Naive B cell (primary cell): ENCODE results near the gene ANKLE1. TPM values are rescaled to one million over a fixed set of nuclear protein-coding genes. Genes with fewer than 3 reads are reported as not detected.

Experiments used
- ATAC-seq, 2 donors: fragments of 150-1000 bp; cut with Tn5 transposase; 2 replicates each; pipeline ENCODE4 v1.10.0; 2021; ENCODE audit warnings: low read depth in 2 of 2, mild to moderate bottlenecking in 2 of 2, moderate library complexity in 2 of 2
- DNase-seq: peaks from one replicate; pipeline ENCODE4 v3.0.0; 2022
- H3K27ac Mint-ChIP-seq, 6 donors: one replicate each; pipeline ENCODE4 v1.8.0; 2020 to 2022; ENCODE audit warnings: mild to moderate bottlenecking in 6 of 6, mixed read lengths in 6 of 6, moderate library complexity in 5 of 6, inconsistent platforms in 2 of 6
- H3K27me3 Mint-ChIP-seq, 3 donors: one replicate each; pipeline ENCODE4 v1.8.0; 2021 to 2022; ENCODE audit warnings: mixed read lengths in 3 of 3, mild to moderate bottlenecking in 1 of 3
- H3K36me3 Mint-ChIP-seq, 2 donors: one replicate each; pipeline ENCODE4 v1.8.0; 2020 to 2022; ENCODE audit warnings: mixed read lengths in 2 of 2, inconsistent platforms in 1 of 2, mild to moderate bottlenecking in 1 of 2
- H3K4me1 Mint-ChIP-seq, 3 donors: one replicate each; pipeline ENCODE4 v1.8.0; 2020 to 2022; ENCODE audit warnings: mixed read lengths in 3 of 3, inconsistent platforms in 1 of 3, mild to moderate bottlenecking in 1 of 3, moderate library complexity in 1 of 3
- H3K4me3 Mint-ChIP-seq, 8 donors: one replicate each; pipeline ENCODE4 v1.8.0; 2020 to 2022; ENCODE audit warnings: mild to moderate bottlenecking in 8 of 8, mixed read lengths in 8 of 8, moderate library complexity in 8 of 8, inconsistent platforms in 2 of 8
- H3K9me3 Mint-ChIP-seq, 7 donors: one replicate each; pipeline ENCODE4 v1.8.0; 2020 to 2022; ENCODE audit warnings: mixed read lengths in 7 of 7, mild to moderate bottlenecking in 5 of 7, inconsistent platforms in 2 of 7, moderate library complexity in 1 of 7
- polyA plus RNA-seq, 6 donors: library from polyadenylated mRNA; unstranded; fragments of 300-500 nt; fragmentation: Illumina TruSeq; gene quantifications; one replicate each; pipeline ENCODE4 v1.2.3, GENCODE V29; 2021; ENCODE audit warnings: low read depth in 6 of 6

Gene ANKLE1
- polyA plus RNA-seq, 6 donors from 2014 or later = 1.6 to 3.1 (median 1.9) TPM; not detected in 1

GRCh38 chr19:17242431-17243208, 39.1 kb upstream of the ANKLE1 start:
- Mint-ChIP-seq H3K36me3 (no peaks in the 10 kb centered on the region), H3K4me3 (peak overlapping the region in 5 of 8 donors; percentile 4 to 82 (median 47)), H3K9me3 (no peaks in the 10 kb centered on the region), H3K4me1 (peaks cover 16 to 32% (median 21%) of the 10 kb centered on the region in 3 donors), H3K27ac (peak overlapping the region in 3 of 6 donors; percentile 51 to 75 (median 62)), H3K27me3 (no peaks in the 10 kb centered on the region)
- DNase-seq = no peak
- no peak for ATAC-seq

DNA sequence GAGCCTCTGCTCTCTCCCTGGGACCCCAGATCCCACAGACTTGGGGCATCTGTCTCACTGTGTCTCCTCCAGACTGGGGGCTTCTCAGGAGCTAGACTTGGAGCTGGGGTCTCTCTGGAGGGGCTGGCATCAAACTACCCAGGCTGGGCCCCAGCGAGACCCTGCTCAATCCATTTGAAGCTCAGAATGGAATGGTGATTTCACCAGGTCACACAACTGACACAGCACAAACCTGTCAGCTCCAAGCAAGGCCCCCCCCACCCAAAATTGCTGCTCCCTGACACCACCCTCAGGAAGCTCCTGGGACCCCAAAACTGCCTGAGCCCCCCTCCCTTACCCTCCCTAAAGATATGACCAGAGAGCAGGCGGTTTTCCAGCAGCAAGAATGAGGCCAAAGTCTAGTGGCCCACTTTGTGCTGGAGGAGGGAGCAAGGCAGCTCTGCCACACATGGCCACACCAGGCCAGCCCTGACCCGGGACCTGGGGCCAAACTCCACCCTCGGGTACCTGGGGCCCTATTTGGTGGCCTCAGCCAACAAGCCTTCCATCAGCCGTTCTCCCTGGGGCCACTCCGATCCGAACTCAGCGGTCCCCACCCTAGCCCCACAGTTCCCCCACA, 38.4 kb upstream of the ANKLE1 start:
- Mint-ChIP-seq H3K4me3 (peak overlapping the region in 6 of 8 donors; percentile 5 to 82 (median 64)), H3K36me3 (no peaks in the 10 kb centered on the region), H3K27me3 (no peaks in the 10 kb centered on the region), H3K27ac (peak overlapping the region in 5 of 6 donors; percentile 20 to 75 (median 51)), H3K9me3 (no peaks in the 10 kb centered on the region), H3K4me1 (peaks cover 16 to 32% (median 21%) of the 10 kb centered on the region in 3 donors)
- no peak for DNase-seq
- ATAC-seq = no peak

DNA sequence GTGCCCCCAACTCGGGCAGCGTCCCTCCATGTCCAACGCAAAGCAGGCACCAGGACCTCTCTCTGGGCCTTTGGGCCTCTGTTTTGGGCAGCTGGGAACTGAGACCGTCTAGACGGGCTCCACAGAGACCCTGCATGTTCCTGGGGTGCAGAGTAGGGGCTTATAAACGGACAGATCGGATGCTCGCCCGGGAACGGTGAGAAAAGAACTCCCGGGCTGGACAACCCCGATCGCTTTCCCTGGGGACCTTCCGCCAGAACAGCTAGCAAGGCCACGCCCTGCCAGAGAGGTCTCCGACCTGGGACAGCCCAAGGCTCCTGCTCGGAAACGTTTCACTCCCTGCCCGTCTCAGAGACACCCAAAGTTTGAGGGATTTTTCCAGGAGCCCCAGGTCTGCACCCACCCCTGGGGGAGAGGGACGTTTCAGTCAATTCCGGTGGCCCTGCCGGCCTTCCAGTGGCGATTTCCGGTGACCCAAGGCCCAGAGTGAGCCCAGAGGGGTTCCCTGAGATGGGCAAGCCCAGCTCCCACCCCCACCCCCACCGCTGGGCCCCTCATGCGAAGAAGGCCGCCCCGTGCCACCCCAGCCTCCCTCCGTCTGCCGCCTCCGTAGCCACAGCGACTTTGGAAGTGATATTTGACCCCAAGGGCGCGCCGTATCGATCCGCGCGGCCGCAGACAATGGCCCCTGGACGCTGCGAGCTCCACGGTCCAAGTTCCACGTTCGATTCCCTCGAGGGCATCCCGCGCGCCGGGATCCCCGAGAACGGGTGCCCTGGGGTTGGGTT, 37.7 kb upstream of the ANKLE1 start:
- Mint-ChIP-seq H3K4me1 (peaks cover 16 to 32% (median 21%) of the 10 kb centered on the region in 3 donors), H3K36me3 (no peaks in the 10 kb centered on the region), H3K9me3 (no peaks in the 10 kb centered on the region), H3K27me3 (no peaks in the 10 kb centered on the region), H3K27ac (peak overlapping the region in 4 of 6 donors; percentile 20 to 74 (median 49)), H3K4me3 (peak overlapping the region; percentile 44 to 80 (median 68))
- ATAC-seq (no peak), DNase-seq (no peak)

DNA sequence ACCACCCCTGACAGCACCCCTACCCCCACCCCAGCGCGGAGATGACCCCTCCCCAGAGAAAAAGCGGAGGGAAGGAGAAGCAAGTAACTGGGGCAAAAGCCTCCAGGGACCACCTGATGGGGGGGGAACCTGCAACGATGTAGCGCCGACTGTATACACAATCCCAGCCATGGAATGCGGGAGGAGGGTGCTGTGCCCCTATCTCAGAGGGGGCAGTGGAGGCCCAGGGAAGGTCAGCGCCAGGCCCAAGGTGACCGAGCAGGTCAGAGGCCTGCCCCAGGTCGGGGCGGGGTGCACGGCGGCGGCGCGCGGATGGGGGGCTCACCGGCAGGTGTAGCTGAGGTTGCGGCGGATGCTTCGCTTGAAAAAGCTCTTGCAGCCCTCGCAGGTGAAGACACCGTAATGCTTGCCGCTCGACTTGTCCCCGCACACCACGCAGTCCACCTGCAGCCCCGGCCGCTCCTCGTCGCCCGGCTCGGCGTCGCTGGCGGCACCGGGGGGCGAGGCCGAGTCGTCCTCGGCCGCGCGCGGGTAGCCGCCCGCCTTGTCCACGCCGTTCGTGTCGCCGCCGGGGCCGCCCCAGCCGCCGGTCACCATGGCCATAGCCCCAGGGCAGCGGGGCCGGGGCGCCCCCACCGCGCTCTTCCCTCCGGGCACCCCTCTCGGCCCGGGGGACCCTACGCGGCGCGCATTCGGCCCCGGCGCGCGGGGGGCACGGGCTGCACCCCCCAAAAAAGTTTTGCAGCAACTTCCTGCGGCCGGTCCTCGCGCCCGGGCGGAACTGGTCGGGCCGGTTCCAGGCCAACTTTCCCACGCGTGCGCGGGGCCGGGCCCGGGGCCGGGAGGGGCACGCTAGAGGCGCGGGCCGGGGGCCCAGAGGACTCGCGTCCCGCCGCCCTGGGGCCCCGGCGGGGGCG, 36.8 kb upstream of the ANKLE1 start:
- H3K4me3 Mint-ChIP-seq = peak overlapping the region; percentile 37 to 80 (median 68)
- no peaks in the 10 kb centered on the region for H3K27me3 Mint-ChIP-seq
- peak overlapping the region in 3 of 6 donors; percentile 44 to 74 (median 54) for H3K27ac Mint-ChIP-seq
- H3K36me3 Mint-ChIP-seq = no peaks in the 10 kb centered on the region
- no peaks in the 10 kb centered on the region for H3K9me3 Mint-ChIP-seq
- peak in 1 of 2 donors; percentile 3 for ATAC-seq
- no peak for DNase-seq
- peaks cover 16 to 32% (median 23%) of the 10 kb centered on the region in 3 donors for H3K4me1 Mint-ChIP-seq

DNA sequence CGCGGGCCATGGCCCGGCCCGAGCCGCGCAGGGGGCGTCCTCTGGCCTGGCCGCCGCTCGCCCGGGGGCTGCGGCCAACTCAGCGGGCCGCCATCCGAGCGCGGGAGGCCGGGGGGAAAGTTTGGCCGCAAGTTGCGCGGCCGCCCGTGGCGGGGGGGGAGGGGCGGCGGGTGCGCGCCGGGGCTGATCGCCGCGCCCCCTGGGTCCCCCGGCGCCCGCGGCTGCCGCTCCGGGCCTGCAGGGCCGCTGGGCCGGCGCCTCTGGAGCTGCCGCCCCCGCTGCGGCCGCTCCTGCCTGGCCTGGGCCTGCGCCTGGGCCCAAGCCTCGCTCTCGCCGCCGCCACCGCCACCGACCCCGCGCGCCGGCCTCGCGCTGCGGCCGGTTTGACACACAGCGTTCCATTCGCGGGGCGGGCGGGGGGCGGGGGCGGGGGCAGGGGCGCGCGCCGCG, 36.1 kb upstream of the ANKLE1 start, which contains the start of gene NR2F6:
TSS of gene NR2F6 (minus strand) at position 385 of the 450 bp plus-strand sequence. CDS start 699 bp downstream, outside the sequence.
- Mint-ChIP-seq H3K4me3 (peak within 1 kb of the TSS; percentile 81 to 98 (median 95)), H3K4me1 (peaks cover 16 to 32% (median 27%) of the 10 kb centered on the region in 3 donors), H3K27ac (peak within 1 kb of the TSS; percentile 63 to 98 (median 92)), H3K9me3 (no peaks in the 10 kb centered on the region), H3K27me3 (no peaks in the 10 kb centered on the region), H3K36me3 (no peaks in the 10 kb centered on the region)
- no peak for DNase-seq
- peak; percentile 24 to 25 for ATAC-seq

- ATAC-seq (no peak), DNase-seq (no peak)
- H3K36me3 Mint-ChIP-seq = no peaks in the 10 kb centered on the region
- no peaks in the 10 kb centered on the region for H3K9me3 Mint-ChIP-seq
- peaks cover 16 to 29% (median 27%) of the 10 kb centered on the region in 3 donors for H3K4me1 Mint-ChIP-seq
- peak overlapping the region; percentile 81 to 98 (median 95) for H3K4me3 Mint-ChIP-seq
- H3K27me3 Mint-ChIP-seq = no peaks in the 10 kb centered on the region
- peak overlapping the region in 2 of 6 donors; percentile 92 to 98 for H3K27ac Mint-ChIP-seq
These were observed 34.8 kb upstream of the ANKLE1 start for GRCh38 chr19:17246681-17247425.

- no peak for ATAC-seq
- no peaks in the 10 kb centered on the region for H3K36me3 Mint-ChIP-seq
- H3K9me3 Mint-ChIP-seq = no peaks in the 10 kb centered on the region
- H3K27ac Mint-ChIP-seq = peak overlapping the region in 1 of 6 donors; percentile 26
- H3K4me3 Mint-ChIP-seq = peak overlapping the region in 5 of 8 donors; percentile 33 to 75 (median 54)
- DNase-seq = no peak
- H3K4me1 Mint-ChIP-seq = peaks cover 10 to 21% (median 19%) of the 10 kb centered on the region in 3 donors
- H3K27me3 Mint-ChIP-seq = no peaks in the 10 kb centered on the region
These were observed 33.5 kb upstream of the ANKLE1 start for GRCh38 chr19:17248011-17248776.

DNA sequence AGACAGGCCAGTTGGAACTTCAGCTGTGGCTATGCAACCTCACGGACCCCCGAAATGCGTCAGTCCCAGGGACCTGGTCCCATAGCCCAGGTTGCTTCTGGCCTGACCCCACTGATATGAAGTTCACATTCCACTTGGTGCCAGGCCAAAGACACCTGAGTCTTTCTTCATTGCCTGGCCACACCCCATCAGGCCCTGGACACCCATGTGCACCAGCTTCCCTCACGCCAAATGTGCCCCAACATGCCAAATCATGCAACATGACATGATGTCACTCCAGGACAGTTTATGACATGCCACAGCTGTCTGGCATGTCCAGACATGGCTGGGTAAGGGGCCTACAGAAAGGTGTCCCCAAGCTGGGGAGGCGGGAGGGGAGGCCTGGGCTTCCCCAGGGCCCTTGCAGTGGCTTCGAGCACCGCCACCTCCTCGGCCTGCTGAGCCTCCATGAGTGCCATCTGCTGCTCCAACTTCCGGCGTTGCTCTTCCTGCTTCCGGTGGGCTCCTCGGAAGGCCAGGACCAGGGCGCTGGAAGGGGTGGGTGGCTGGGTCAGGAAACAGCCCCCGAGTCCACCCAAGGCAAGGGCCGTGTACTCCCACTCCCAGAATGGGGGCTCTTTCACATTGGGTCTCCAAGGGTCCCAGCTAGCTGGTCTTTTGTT, 31.7 kb upstream of the ANKLE1 start:
- H3K27ac Mint-ChIP-seq = no peak overlapping the region
- H3K36me3 Mint-ChIP-seq = no peaks in the 10 kb centered on the region
- H3K4me3 Mint-ChIP-seq = no peak overlapping the region
- DNase-seq = no peak
- H3K4me1 Mint-ChIP-seq = peaks cover 10 to 20% (median 10%) of the 10 kb centered on the region in 3 donors
- H3K27me3 Mint-ChIP-seq = no peaks in the 10 kb centered on the region
- H3K9me3 Mint-ChIP-seq = no peaks in the 10 kb centered on the region
- ATAC-seq = no peak

GRCh38 chr19:17254636-17255035, 27.1 kb upstream of the ANKLE1 start:
- Mint-ChIP-seq H3K27ac (no peak overlapping the region), H3K4me1 (peaks cover 0 to 6% (median 0%) of the 10 kb centered on the region in 3 donors), H3K27me3 (no peaks in the 10 kb centered on the region), H3K9me3 (peaks cover 0 to 8% (median 3%) of the 10 kb centered on the region in 7 donors), H3K36me3 (no peaks in the 10 kb centered on the region), H3K4me3 (no peak overlapping the region)
- ATAC-seq (no peak), DNase-seq (no peak)

- H3K27me3 Mint-ChIP-seq = no peaks in the 10 kb centered on the region
- H3K4me3 Mint-ChIP-seq = no peak overlapping the region
- H3K36me3 Mint-ChIP-seq = no peaks in the 10 kb centered on the region
- DNase-seq = no peak
- H3K27ac Mint-ChIP-seq = no peak overlapping the region
- ATAC-seq = no peak
- peaks cover 0 to 10% (median 5%) of the 10 kb centered on the region in 7 donors for H3K9me3 Mint-ChIP-seq
- H3K4me1 Mint-ChIP-seq = peaks cover 0 to under 1% (median 0%) of the 10 kb centered on the region in 3 donors
These were observed 26.5 kb upstream of the ANKLE1 start for GRCh38 chr19:17255150-17255621.

DNA sequence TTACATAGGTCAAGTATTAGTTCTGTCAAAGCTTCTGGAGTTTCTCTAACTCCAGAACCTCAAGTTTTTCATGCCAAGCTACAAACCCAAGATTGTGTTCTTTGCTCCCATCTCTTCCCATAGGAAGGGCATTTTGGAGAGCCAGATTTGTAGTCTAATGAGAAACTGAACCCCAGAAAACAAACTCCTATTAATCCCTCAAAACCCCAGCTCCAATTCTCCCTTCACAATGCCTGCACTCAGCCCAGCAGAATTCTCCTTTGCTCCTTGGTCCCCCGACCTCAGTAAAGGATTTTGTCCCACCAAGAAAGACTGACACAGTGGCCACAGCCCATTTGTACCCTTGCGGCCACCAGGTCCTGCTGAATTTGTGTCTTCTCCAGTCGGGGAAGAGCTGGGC, 25.6 kb upstream of the ANKLE1 start:
- no peak for ATAC-seq
- Mint-ChIP-seq H3K4me3 (no peak overlapping the region), H3K36me3 (no peaks in the 10 kb centered on the region), H3K4me1 (peaks cover 5 to 6% (median 6%) of the 10 kb centered on the region in 3 donors), H3K27ac (no peak overlapping the region), H3K27me3 (peaks cover 0 to 6% (median 4%) of the 10 kb centered on the region in 3 donors), H3K9me3 (peaks cover 4 to 18% (median 8%) of the 10 kb centered on the region in 7 donors)
- no peak for DNase-seq
